ENCODE data around the gene TCP11.

TCP11 gene

GRCh38 chr6:35094183-35094582 lies 47.0 kb downstream of the TCP11 start:
- Histone ChIP-seq H3K4me2 (ENCODE audit: low read length) (no peak overlapping the region), H2BK5ac (ENCODE audit: low read length) (no peak overlapping the region), H2BK15ac (replicated peaks; ENCODE audit: low read depth) (no peak overlapping the region), H3K4me3 (ENCODE audit: low read length) (no peak overlapping the region), H3K18ac (ENCODE audit: low read length) (no peak overlapping the region), H3K27ac (ENCODE audit: low read depth, low read length) (no peak overlapping the region), H3K36me3 (ENCODE audit: control insufficient read depth, insufficient read depth, low read length) (peaks cover 3% of the 10 kb centered on the region), H2AK5ac (ENCODE audit: low read length) (no peak overlapping the region), H3K23ac (ENCODE audit: low read length) (no peak overlapping the region), H3K27me3 (ENCODE audit: insufficient read depth, low read length, poor library complexity) (no peaks in the 10 kb centered on the region), H2BK120ac (ENCODE audit: low read depth, low read length) (no peak overlapping the region), H3K56ac (ENCODE audit: low read length) (no peak overlapping the region), H3K79me1 (ENCODE audit: low read length) (no peaks in the 10 kb centered on the region), H4K5ac (ENCODE audit: low read length) (no peak overlapping the region), H3K9ac (ENCODE audit: low read length) (no peak overlapping the region), H3K4ac (ENCODE audit: low read depth, low read length) (no peak overlapping the region), H3K4me1 (ENCODE audit: control insufficient read depth, low read depth, low read length) (no peaks in the 10 kb centered on the region), H3K79me2 (ENCODE audit: control insufficient read depth, insufficient read depth, low read length) (no peaks in the 10 kb centered on the region), H4K8ac (ENCODE audit: low read depth, low read length) (no peak overlapping the region)
- DNase-seq = no peak
- WGBS (ENCODE audit: extremely low coverage, insufficient coverage, low lambda C conversion rate) = no CpG with 5 or more reads among the region's 4 CpGs

GRCh38 chr6:35093783-35094182 lies 47.4 kb downstream of the TCP11 start:
- no peak overlapping the region for H2AK5ac ChIP-seq (ENCODE audit: low read length)
- peaks cover 3% of the 10 kb centered on the region for H3K36me3 ChIP-seq (ENCODE audit: control insufficient read depth, insufficient read depth, low read length)
- no peak for DNase-seq
- no peaks in the 10 kb centered on the region for H3K79me2 ChIP-seq (ENCODE audit: control insufficient read depth, insufficient read depth, low read length)
- no peak overlapping the region for H3K4me3 ChIP-seq (ENCODE audit: low read length)
- peak overlapping the region; percentile 15 for H3K56ac ChIP-seq (ENCODE audit: low read length)
- no peaks in the 10 kb centered on the region for H3K4me1 ChIP-seq (ENCODE audit: control insufficient read depth, low read depth, low read length)
- H3K9ac ChIP-seq (ENCODE audit: low read length) = no peak overlapping the region
- no peak overlapping the region for H3K27ac ChIP-seq (ENCODE audit: low read depth, low read length)
- H3K4ac ChIP-seq (ENCODE audit: low read depth, low read length) = no peak overlapping the region
- H4K5ac ChIP-seq (ENCODE audit: low read length) = no peak overlapping the region
- H3K18ac ChIP-seq (ENCODE audit: low read length) = no peak overlapping the region
- no peaks in the 10 kb centered on the region for H3K27me3 ChIP-seq (ENCODE audit: insufficient read depth, low read length, poor library complexity)
- H2BK5ac ChIP-seq (ENCODE audit: low read length) = no peak overlapping the region
- H3K79me1 ChIP-seq (ENCODE audit: low read length) = no peaks in the 10 kb centered on the region
- H4K8ac ChIP-seq (ENCODE audit: low read depth, low read length) = no peak overlapping the region
- no peak overlapping the region for H3K4me2 ChIP-seq (ENCODE audit: low read length)
- H2BK120ac ChIP-seq (ENCODE audit: low read depth, low read length) = no peak overlapping the region
- WGBS (ENCODE audit: extremely low coverage, insufficient coverage, low lambda C conversion rate) = no CpG with 5 or more reads among the region's 6 CpGs
- no peak overlapping the region for H2BK15ac ChIP-seq (replicated peaks; ENCODE audit: low read depth)
- no peak overlapping the region for H3K23ac ChIP-seq (ENCODE audit: low read length)

- Histone ChIP-seq H3K79me1 (ENCODE audit: low read length) (no peaks in the 10 kb centered on the region), H3K4me1 (ENCODE audit: control insufficient read depth, low read depth, low read length) (no peaks in the 10 kb centered on the region), H3K18ac (ENCODE audit: low read length) (no peak overlapping the region), H4K5ac (ENCODE audit: low read length) (no peak overlapping the region), H2BK120ac (ENCODE audit: low read depth, low read length) (no peak overlapping the region), H3K23ac (ENCODE audit: low read length) (no peak overlapping the region), H2BK5ac (ENCODE audit: low read length) (no peak overlapping the region), H3K4me3 (ENCODE audit: low read length) (no peak overlapping the region), H3K79me2 (ENCODE audit: control insufficient read depth, insufficient read depth, low read length) (no peaks in the 10 kb centered on the region), H3K56ac (ENCODE audit: low read length) (peak overlapping the region; percentile 46), H2BK15ac (replicated peaks; ENCODE audit: low read depth) (no peak overlapping the region), H3K9ac (ENCODE audit: low read length) (no peak overlapping the region), H3K27ac (ENCODE audit: low read depth, low read length) (no peak overlapping the region), H3K4ac (ENCODE audit: low read depth, low read length) (no peak overlapping the region), H3K27me3 (ENCODE audit: insufficient read depth, low read length, poor library complexity) (no peaks in the 10 kb centered on the region), H4K8ac (ENCODE audit: low read depth, low read length) (no peak overlapping the region), H3K4me2 (ENCODE audit: low read length) (no peak overlapping the region), H3K36me3 (ENCODE audit: control insufficient read depth, insufficient read depth, low read length) (peaks cover 3% of the 10 kb centered on the region), H2AK5ac (ENCODE audit: low read length) (no peak overlapping the region)
- DNase-seq = no peak
- WGBS (ENCODE audit: extremely low coverage, insufficient coverage, low lambda C conversion rate) = no CpG with 5 or more reads among the region's 5 CpGs
Observed at GRCh38 chr6:35093118-35093445, 48.1 kb downstream of the TCP11 start.

GRCh38 chr6:35092362-35093117 lies 48.6 kb downstream of the TCP11 start:
- no peaks in the 10 kb centered on the region for H3K79me2 ChIP-seq (ENCODE audit: control insufficient read depth, insufficient read depth, low read length)
- H2BK120ac ChIP-seq (ENCODE audit: low read depth, low read length) = no peak overlapping the region
- H3K18ac ChIP-seq (ENCODE audit: low read length) = no peak overlapping the region
- no peaks in the 10 kb centered on the region for H3K79me1 ChIP-seq (ENCODE audit: low read length)
- no peak overlapping the region for H3K4me3 ChIP-seq (ENCODE audit: low read length)
- no CpG with 5 or more reads among the region's 5 CpGs for WGBS (ENCODE audit: extremely low coverage, insufficient coverage, low lambda C conversion rate)
- H4K5ac ChIP-seq (ENCODE audit: low read length) = no peak overlapping the region
- no peak overlapping the region for H3K4ac ChIP-seq (ENCODE audit: low read depth, low read length)
- H3K27me3 ChIP-seq (ENCODE audit: insufficient read depth, low read length, poor library complexity) = no peaks in the 10 kb centered on the region
- no peak overlapping the region for H3K23ac ChIP-seq (ENCODE audit: low read length)
- no peak overlapping the region for H3K9ac ChIP-seq (ENCODE audit: low read length)
- no peak overlapping the region for H2AK5ac ChIP-seq (ENCODE audit: low read length)
- H2BK5ac ChIP-seq (ENCODE audit: low read length) = no peak overlapping the region
- H2BK15ac ChIP-seq (replicated peaks; ENCODE audit: low read depth) = no peak overlapping the region
- H3K56ac ChIP-seq (ENCODE audit: low read length) = peak overlapping the region; percentile 46
- DNase-seq = no peak
- no peak overlapping the region for H4K8ac ChIP-seq (ENCODE audit: low read depth, low read length)
- H3K36me3 ChIP-seq (ENCODE audit: control insufficient read depth, insufficient read depth, low read length) = peaks cover 3% of the 10 kb centered on the region
- no peaks in the 10 kb centered on the region for H3K4me1 ChIP-seq (ENCODE audit: control insufficient read depth, low read depth, low read length)
- H3K27ac ChIP-seq (ENCODE audit: low read depth, low read length) = no peak overlapping the region
- no peak overlapping the region for H3K4me2 ChIP-seq (ENCODE audit: low read length)

GRCh38 chr6:35091346-35092083 lies 49.6 kb downstream of the TCP11 start:
- H3K27ac ChIP-seq (ENCODE audit: low read depth, low read length) = no peak overlapping the region
- no peak overlapping the region for H3K56ac ChIP-seq (ENCODE audit: low read length)
- no peak overlapping the region for H2AK5ac ChIP-seq (ENCODE audit: low read length)
- no peaks in the 10 kb centered on the region for H3K79me2 ChIP-seq (ENCODE audit: control insufficient read depth, insufficient read depth, low read length)
- H3K79me1 ChIP-seq (ENCODE audit: low read length) = no peaks in the 10 kb centered on the region
- H4K5ac ChIP-seq (ENCODE audit: low read length) = no peak overlapping the region
- no peaks in the 10 kb centered on the region for H3K4me1 ChIP-seq (ENCODE audit: control insufficient read depth, low read depth, low read length)
- H2BK120ac ChIP-seq (ENCODE audit: low read depth, low read length) = no peak overlapping the region
- WGBS (ENCODE audit: extremely low coverage, insufficient coverage, low lambda C conversion rate) = no CpG with 5 or more reads among the region's 18 CpGs
- H4K8ac ChIP-seq (ENCODE audit: low read depth, low read length) = no peak overlapping the region
- no peak overlapping the region for H2BK15ac ChIP-seq (replicated peaks; ENCODE audit: low read depth)
- no peak overlapping the region for H3K23ac ChIP-seq (ENCODE audit: low read length)
- no peak overlapping the region for H3K4ac ChIP-seq (ENCODE audit: low read depth, low read length)
- no peak overlapping the region for H3K18ac ChIP-seq (ENCODE audit: low read length)
- no peak overlapping the region for H2BK5ac ChIP-seq (ENCODE audit: low read length)
- H3K27me3 ChIP-seq (ENCODE audit: insufficient read depth, low read length, poor library complexity) = no peaks in the 10 kb centered on the region
- H3K4me3 ChIP-seq (ENCODE audit: low read length) = no peak overlapping the region
- no peak overlapping the region for H3K9ac ChIP-seq (ENCODE audit: low read length)
- no peak for DNase-seq
- H3K36me3 ChIP-seq (ENCODE audit: control insufficient read depth, insufficient read depth, low read length) = peaks cover 5% of the 10 kb centered on the region
- H3K4me2 ChIP-seq (ENCODE audit: low read length) = no peak overlapping the region

Data from mesendoderm (in vitro differentiated cells).